GM12873 (cell line): Measurements from ENCODE around the gene PPP1R27.

Experiments used
- TF ChIP-seq, protein P1 (sequence below): IDR thresholded peaks from 2 replicates; pipeline ENCODE4 v1.5.1; 2012; ENCODE audit warnings: low read depth, mild to moderate bottlenecking, moderate library complexity, low read length, control low read depth; ENCODE audit not compliant: insufficient read depth; ENCODE audit errors: missing control alignments

The PPP1R27 gene

DNA sequence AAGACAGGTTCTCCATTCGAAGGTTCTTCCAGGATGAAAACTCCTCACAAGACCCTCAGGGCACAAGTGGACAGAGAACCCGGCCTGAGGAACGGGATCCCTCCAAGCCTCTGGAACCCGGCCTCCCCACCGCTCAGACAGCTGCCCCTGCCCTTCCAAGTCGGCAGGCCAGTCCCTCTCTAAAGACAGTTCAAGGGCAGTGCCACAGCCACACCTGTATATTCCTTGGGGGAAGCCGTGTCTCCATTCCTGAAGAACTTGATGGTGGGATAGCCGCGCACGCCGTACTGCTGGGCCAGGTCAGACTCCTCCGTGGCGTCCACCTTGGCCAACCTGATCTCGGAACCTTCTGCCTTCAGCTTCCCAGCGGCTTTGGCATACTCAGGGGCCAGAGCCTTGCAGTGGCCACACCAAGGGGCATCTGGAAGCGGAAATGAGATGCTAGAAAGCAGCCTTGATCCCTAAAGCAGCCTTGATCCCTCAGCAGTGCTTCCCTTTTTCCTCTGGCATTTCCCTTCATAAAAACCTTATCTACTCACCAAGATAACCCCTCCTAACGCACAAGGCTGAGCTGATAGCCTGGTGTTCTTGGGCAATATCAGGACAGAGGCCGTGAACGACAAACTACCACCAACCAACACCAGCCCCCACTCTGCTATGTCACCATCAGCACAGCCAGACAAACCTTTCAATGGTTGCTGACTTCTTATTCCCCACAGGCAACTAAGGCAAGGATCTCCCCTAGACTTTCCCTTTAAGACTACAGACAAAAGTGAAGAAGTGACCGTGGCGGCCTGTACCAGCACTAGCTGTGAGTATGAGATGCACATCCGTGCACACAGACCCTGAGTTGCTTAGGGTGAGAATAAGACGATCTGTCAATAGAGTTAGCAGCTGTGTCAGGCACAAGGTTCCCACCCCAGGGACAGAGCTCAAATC, 24.4 kb upstream of the PPP1R27 start:
- TF ChIP-seq, protein P1, sequence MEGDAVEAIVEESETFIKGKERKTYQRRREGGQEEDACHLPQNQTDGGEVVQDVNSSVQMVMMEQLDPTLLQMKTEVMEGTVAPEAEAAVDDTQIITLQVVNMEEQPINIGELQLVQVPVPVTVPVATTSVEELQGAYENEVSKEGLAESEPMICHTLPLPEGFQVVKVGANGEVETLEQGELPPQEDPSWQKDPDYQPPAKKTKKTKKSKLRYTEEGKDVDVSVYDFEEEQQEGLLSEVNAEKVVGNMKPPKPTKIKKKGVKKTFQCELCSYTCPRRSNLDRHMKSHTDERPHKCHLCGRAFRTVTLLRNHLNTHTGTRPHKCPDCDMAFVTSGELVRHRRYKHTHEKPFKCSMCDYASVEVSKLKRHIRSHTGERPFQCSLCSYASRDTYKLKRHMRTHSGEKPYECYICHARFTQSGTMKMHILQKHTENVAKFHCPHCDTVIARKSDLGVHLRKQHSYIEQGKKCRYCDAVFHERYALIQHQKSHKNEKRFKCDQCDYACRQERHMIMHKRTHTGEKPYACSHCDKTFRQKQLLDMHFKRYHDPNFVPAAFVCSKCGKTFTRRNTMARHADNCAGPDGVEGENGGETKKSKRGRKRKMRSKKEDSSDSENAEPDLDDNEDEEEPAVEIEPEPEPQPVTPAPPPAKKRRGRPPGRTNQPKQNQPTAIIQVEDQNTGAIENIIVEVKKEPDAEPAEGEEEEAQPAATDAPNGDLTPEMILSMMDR, result no peak

DNA sequence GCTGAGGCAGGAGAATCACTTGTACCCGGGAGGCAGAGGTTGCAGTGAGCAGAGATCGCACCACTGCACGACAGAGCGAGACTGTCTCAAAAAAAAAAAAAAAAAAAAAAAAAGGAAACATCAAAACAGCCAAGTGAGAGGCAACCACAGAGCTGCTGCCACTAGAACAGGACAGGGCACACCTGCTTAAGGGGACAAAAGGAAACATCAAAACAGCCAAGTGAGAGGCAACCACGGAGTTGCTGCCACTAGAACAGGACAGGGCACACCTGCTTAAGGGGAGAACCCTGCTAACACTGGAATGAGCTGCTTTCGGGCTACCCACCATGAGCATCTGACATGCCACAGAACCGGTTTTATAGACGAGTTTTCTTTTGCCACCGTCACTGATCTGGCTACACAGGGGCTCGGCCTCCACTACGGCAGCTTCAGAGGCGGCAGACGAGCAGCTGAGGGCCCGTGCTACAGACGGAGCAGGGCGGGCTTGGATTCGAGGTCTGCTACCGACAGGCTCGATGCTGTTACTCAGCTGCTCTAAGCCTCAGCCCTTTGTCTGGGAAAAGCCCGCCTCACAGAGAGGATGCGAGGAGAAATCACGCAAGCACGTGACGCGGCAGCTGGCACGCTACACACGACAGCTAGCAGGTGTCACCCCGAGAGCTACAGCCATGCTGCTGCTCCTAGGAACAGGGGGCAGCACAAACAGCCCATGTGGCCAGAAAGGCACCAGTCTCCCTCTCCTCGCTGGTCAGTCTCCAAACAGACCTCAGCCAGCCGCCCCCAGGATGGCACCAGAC, 23.5 kb upstream of the PPP1R27 start:
- TF ChIP-seq, protein P1, result no peak

DNA sequence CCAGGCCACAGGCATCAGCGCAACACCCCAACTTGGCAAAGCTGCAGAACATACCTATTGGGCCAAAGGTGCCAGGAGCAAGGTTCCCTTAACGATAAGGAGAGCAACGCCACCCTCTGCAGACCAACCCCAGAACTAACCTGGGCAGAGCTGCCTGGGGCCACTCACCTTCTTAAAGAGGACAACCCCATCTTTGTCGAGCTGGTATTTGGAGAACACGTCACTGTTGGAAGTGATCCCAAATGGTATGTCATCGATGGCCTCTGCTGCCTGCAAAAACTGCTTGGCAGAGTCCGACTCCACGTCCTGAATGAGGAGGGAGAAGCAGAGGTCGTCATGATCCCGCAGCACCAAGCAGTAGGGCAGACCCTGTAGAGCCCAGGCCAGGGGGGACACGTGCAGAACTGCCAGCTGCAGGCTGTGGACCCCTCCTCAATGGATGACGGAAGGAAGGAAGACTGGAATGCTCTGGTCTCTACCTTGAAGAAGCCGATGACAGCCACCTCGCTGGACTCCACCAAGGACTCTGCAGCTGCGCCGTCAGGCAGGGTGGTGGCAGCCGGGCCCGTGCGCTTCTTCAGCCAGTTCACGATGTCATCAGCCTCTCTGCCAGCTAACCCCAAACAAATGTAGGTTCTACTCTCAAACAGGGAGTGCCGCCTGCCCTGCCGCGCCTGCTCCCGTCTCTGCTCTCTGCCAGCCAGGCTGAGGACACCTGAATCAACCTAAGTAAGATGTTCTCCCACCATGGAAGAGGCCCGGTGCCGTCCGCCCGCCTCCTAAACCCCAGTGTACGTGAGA, 20.3 kb upstream of the PPP1R27 start:
- TF ChIP-seq, protein P1, result no peak

- TF ChIP-seq, protein P1, result no peak
These were observed 17.4 kb upstream of the PPP1R27 start for GRCh38 chr17:81852237-81852636.

- TF ChIP-seq, protein P1, result no peak
These were observed 16.6 kb upstream of the PPP1R27 start for GRCh38 chr17:81851423-81851822.

- TF ChIP-seq, protein P1, result no peak
These were observed 14.6 kb upstream of the PPP1R27 start for GRCh38 chr17:81849457-81849856.
